Measurements from ENCODE around the gene USP2. TPM values are rescaled to one million over a fixed set of nuclear protein-coding genes. Genes with fewer than 3 reads are reported as not detected.

USP2 gene
- total and polyA plus RNA-seq, 4 donors: 1.7 to 6.5 (median 3.5) TPM

DNA sequence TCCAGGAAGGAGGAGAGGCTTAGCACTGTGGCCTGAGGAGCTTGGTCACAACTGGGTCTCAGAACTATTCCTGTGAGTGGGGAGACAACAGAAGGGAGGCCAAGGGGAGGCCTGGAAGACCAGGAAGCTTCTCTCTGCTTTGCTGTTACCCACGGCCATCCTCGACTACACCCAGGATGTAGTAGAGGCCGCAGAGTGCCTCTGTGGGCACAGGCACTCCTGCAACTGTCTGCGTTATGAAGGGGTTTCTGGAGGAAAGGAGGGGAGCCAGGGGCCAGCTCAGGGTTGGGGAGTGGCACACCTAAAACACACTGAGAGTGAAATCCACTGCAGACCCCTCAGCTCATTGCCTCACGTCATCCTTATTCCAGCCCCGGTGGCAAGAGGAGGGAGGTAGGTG is 31.2 kb downstream of the USP2 start:
- peaks cover 0 to 5% (median 2%) of the 10 kb centered on the region in 5 donors for H3K4me1 ChIP-seq (ENCODE audit: control insufficient read depth in 5 of 5, insufficient read depth in 5 of 5, low read length in 5 of 5)
- no peaks in the 10 kb centered on the region for H3K9me3 ChIP-seq (ENCODE audit: control insufficient read depth in 4 of 4, insufficient read depth in 3 of 4, low read length in 3 of 4)
- WGBS, 2 donors: 68 to 69% methylated on average over 6 of the region's 6 CpGs
- no peak overlapping the region for H3K9ac ChIP-seq (ENCODE audit: insufficient read depth in 1 of 2, low read length in 2 of 2)
- ATAC-seq (ENCODE audit: insufficient read depth, low FRiP score): no peak
- H3K27me3 ChIP-seq (ENCODE audit: control insufficient read depth in 3 of 3, insufficient read depth in 3 of 3, low read length in 2 of 3): peaks cover 0 to 6% (median 0%) of the 10 kb centered on the region in 3 donors
- no peaks in the 10 kb centered on the region for H3K36me3 ChIP-seq (ENCODE audit: control insufficient read depth in 4 of 4, insufficient read depth in 4 of 4, low read length in 4 of 4)
- H3K27ac ChIP-seq (ENCODE audit: low read depth in 1 of 2, low read length in 1 of 2): no peak overlapping the region
- no peak for DNase-seq
- TF ChIP-seq CTCF (IDR thresholded peaks at IDR 0.05; ENCODE audit: control extremely low read depth, extremely low read depth): no peak
- H3K4me3 ChIP-seq: no peak overlapping the region

- WGBS, 2 donors: 77% methylated on average over 16 of the region's 16 CpGs
- ATAC-seq (ENCODE audit: insufficient read depth, low FRiP score) (no peak), DNase-seq (no peak)
- Histone ChIP-seq H3K4me1 (ENCODE audit: control insufficient read depth in 5 of 5, insufficient read depth in 5 of 5, low read length in 5 of 5) (peaks cover 0 to 4% (median 2%) of the 10 kb centered on the region in 5 donors), H3K4me3 (no peak overlapping the region), H3K9me3 (ENCODE audit: control insufficient read depth in 4 of 4, insufficient read depth in 3 of 4, low read length in 3 of 4) (no peaks in the 10 kb centered on the region), H3K27me3 (ENCODE audit: control insufficient read depth in 3 of 3, insufficient read depth in 3 of 3, low read length in 2 of 3) (peaks cover 0 to 6% (median 0%) of the 10 kb centered on the region in 3 donors), H3K9ac (ENCODE audit: insufficient read depth in 1 of 2, low read length in 2 of 2) (no peak overlapping the region), H3K36me3 (ENCODE audit: control insufficient read depth in 4 of 4, insufficient read depth in 4 of 4, low read length in 4 of 4) (no peaks in the 10 kb centered on the region), H3K27ac (ENCODE audit: low read depth in 1 of 2, low read length in 1 of 2) (no peak overlapping the region)
- TF ChIP-seq CTCF (IDR thresholded peaks at IDR 0.05; ENCODE audit: control extremely low read depth, extremely low read depth): no peak
Observed at GRCh38 chr11:119347940-119348605, 33.4 kb downstream of the USP2 start.

GRCh38 chr11:119347242-119347641 is 34.2 kb downstream of the USP2 start:
- ATAC-seq (ENCODE audit: insufficient read depth, low FRiP score) (no peak), DNase-seq (no peak)
- no peaks in the 10 kb centered on the region for H3K36me3 ChIP-seq (ENCODE audit: control insufficient read depth in 4 of 4, insufficient read depth in 4 of 4, low read length in 4 of 4)
- no peak overlapping the region for H3K27ac ChIP-seq (ENCODE audit: low read depth in 1 of 2, low read length in 1 of 2)
- TF ChIP-seq CTCF (IDR thresholded peaks at IDR 0.05; ENCODE audit: control extremely low read depth, extremely low read depth): no peak
- no peak overlapping the region for H3K9ac ChIP-seq (ENCODE audit: insufficient read depth in 1 of 2, low read length in 2 of 2)
- 82 to 98% methylated on average over 2 of the region's 2 CpGs for WGBS, 2 donors
- H3K9me3 ChIP-seq (ENCODE audit: control insufficient read depth in 4 of 4, insufficient read depth in 3 of 4, low read length in 3 of 4): no peaks in the 10 kb centered on the region
- no peaks in the 10 kb centered on the region for H3K4me1 ChIP-seq (ENCODE audit: control insufficient read depth in 5 of 5, insufficient read depth in 5 of 5, low read length in 5 of 5)
- no peak overlapping the region for H3K4me3 ChIP-seq
- H3K27me3 ChIP-seq (ENCODE audit: control insufficient read depth in 3 of 3, insufficient read depth in 3 of 3, low read length in 2 of 3): peaks cover 0 to 6% (median 0%) of the 10 kb centered on the region in 3 donors

GRCh38 chr11:119346605-119347004 is 34.9 kb downstream of the USP2 start, which contains the start of gene MFRP:
Gene MFRP (minus strand): TSS chr11:119346705. CDS start chr11:119346513, 192 bp downstream.
- DNase-seq (no peak), ATAC-seq (ENCODE audit: insufficient read depth, low FRiP score) (no peak)
- peaks cover 0 to 6% (median 0%) of the 10 kb centered on the region in 3 donors for H3K27me3 ChIP-seq (ENCODE audit: control insufficient read depth in 3 of 3, insufficient read depth in 3 of 3, low read length in 2 of 3)
- 52 to 77% methylated on average over 6 of the region's 6 CpGs for WGBS, 2 donors
- no peak within 1 kb of the TSS for H3K4me3 ChIP-seq
- H3K9ac ChIP-seq (ENCODE audit: insufficient read depth in 1 of 2, low read length in 2 of 2): no peak within 1 kb of the TSS
- TF ChIP-seq CTCF (IDR thresholded peaks at IDR 0.05; ENCODE audit: control extremely low read depth, extremely low read depth): no peak
- no peaks in the 10 kb centered on the region for H3K4me1 ChIP-seq (ENCODE audit: control insufficient read depth in 5 of 5, insufficient read depth in 5 of 5, low read length in 5 of 5)
- H3K27ac ChIP-seq (ENCODE audit: low read depth in 1 of 2, low read length in 1 of 2): no peak within 1 kb of the TSS
- no peaks in the 10 kb centered on the region for H3K9me3 ChIP-seq (ENCODE audit: control insufficient read depth in 4 of 4, insufficient read depth in 3 of 4, low read length in 3 of 4)
- H3K36me3 ChIP-seq (ENCODE audit: control insufficient read depth in 4 of 4, insufficient read depth in 4 of 4, low read length in 4 of 4): no peaks in the 10 kb centered on the region

Data from lung (tissue), 12 donors.